Measurements from ENCODE around the gene IGF1R.

- TF ChIP-seq USF2 (IDR thresholded peaks at IDR 0.05; ENCODE audit: low read length) (no peak), EZH2 (IDR thresholded peaks at IDR 0.05; ENCODE audit: low read depth, low read length, severe bottlenecking) (no peak), CTCF (IDR thresholded peaks at IDR 0.05; ENCODE audit: control extremely low read depth in 1 of 3, insufficient read depth in 1 of 3, low read depth in 1 of 3, low read length in 3 of 3) (no peak), RBBP5 (IDR thresholded peaks at IDR 0.05; ENCODE audit: borderline replicate concordance, low read depth, low read length) (no peak), SUZ12 (IDR thresholded peaks at IDR 0.05; ENCODE audit: low read length) (no peak), RXRA (IDR thresholded peaks at IDR 0.05; ENCODE audit: insufficient read depth, low read depth, low read length) (no peak), CTBP2 (IDR thresholded peaks at IDR 0.05; ENCODE audit: borderline replicate concordance, insufficient read depth, insufficient read length, low read length) (no peak), BACH1 (IDR thresholded peaks at IDR 0.05; ENCODE audit: low read length) (no peak), POLR2A (IDR thresholded peaks at IDR 0.05; ENCODE audit: control extremely low read depth in 1 of 2, low read depth in 2 of 2, low read length in 2 of 2) (no peak), HDAC2 (IDR thresholded peaks at IDR 0.05; ENCODE audit: borderline replicate concordance in 1 of 2, low read depth in 2 of 2, low read length in 2 of 2) (no peak)
- TF ChIP-seq, protein P1, sequence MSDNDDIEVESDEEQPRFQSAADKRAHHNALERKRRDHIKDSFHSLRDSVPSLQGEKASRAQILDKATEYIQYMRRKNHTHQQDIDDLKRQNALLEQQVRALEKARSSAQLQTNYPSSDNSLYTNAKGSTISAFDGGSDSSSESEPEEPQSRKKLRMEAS (IDR thresholded peaks at IDR 0.05) = no peak
These were observed 1.8 kb upstream of the IGF1R start for GRCh38 chr15:98646546-98647025.
